Body of pancreas (tissue), 4 donors: ENCODE measurements around the gene MYOCOS.
"Not testable (repeated sequence)": the region's sequence is repeated elsewhere in the genome, so short reads cannot be mapped to it uniquely, and the experiment has no call there.

Source experiments
- CTCF ChIP-seq, 7 experiments: fragments of 450-650 bp in 4 of 7; fragments of 200-600 bp in 3 of 7; sonication (generic) in 3 of 7; IDR thresholded peaks; one replicate each; pipeline ENCODE4 v1.5.1; 2016 to 2019; ENCODE audit warnings: antibody characterized with exemption in 7 of 7
- POLR2A ChIP-seq, 3 donors: fragments of 450-650 bp; IDR thresholded peaks; one replicate each; pipeline ENCODE4 v1.6.1; 2016; ENCODE audit warnings: antibody characterized with exemption in 3 of 3, mild to moderate bottlenecking in 2 of 3

- TF ChIP-seq POLR2A, CTCF (IDR thresholded peaks at IDR 0.05): not testable (repeated sequence)
Measured at GRCh38 chr1:171603042-171603441, 19.0 kb upstream of the MYOCOS start.
